ENCODE data around the gene SCAMP4.

SCAMP4 gene

GRCh38 chr19:1957562-1958248 is 52.5 kb downstream of the SCAMP4 start:
- no peak for DNase-seq

GRCh38 chr19:1959928-1960589 is 54.9 kb downstream of the SCAMP4 start:
- DNase-seq: no peak

GRCh38 chr19:1961000-1961883 is 56.0 kb downstream of the SCAMP4 start:
- DNase-seq: no peak

GRCh38 chr19:1962674-1963073 is 57.5 kb downstream of the SCAMP4 start:
- no peak for DNase-seq

GRCh38 chr19:1967087-1967608 is 61.9 kb downstream of the SCAMP4 start:
- DNase-seq: no peak

- DNase-seq: no peak
These were observed 63.3 kb downstream of the SCAMP4 start for GRCh38 chr19:1968279-1969175.

- DNase-seq: peak in 2 of 14 donors; percentile 30 to 34
These were observed 64.2 kb downstream of the SCAMP4 start for GRCh38 chr19:1969176-1970002.

GRCh38 chr19:1970003-1970805 is 65.0 kb downstream of the SCAMP4 start:
- DNase-seq: peak in 1 of 14 donors; percentile 54

- no peak for DNase-seq
These were observed 65.8 kb downstream of the SCAMP4 start for GRCh38 chr19:1970806-1971502.

GRCh38 chr19:1974381-1975161 is 69.4 kb downstream of the SCAMP4 start:
- peak in 1 of 14 donors; percentile 2 for DNase-seq

- DNase-seq: peak in 2 of 14 donors; percentile 10 to 68
These were observed 69.9 kb downstream of the SCAMP4 start for GRCh38 chr19:1975162-1975480.

Measured in C1 segment of cervical spinal cord (tissue), 14 donors.